Measurements from ENCODE around the gene EMX1.

DNA sequence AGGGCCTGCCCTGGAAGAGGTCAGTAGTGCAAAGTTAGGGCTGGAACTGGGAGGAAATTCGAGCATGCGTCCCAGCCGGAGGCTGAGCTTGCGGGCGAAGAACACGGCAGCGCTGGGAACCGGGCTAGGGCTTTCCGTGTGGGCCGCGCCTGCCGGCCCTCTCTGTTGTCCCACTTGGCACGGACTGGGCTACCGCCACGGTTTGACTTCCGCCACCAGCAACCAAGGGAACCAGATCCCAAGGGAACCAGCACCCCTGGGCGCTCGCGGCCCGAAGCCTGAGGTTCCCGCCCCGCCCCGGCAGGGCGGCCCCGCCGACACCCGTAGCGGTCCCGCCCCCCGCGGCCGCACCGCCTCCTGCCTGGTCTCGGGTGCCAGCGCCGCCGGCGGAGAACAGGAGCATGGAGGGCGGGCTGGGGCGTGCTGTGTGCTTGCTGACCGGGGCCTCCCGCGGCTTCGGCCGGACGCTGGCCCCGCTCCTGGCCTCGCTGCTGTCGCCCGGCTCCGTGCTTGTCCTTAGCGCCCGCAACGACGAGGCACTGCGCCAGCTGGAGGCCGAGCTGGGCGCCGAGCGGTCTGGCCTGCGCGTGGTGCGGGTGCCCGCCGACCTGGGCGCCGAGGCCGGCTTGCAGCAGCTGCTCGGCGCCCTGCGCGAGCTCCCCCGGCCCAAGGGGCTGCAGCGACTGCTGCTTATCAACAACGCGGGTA lies 30.1 kb upstream of the EMX1 start, which contains the start of gene SPR:
- TF ChIP-seq EZH2 (IDR thresholded peaks at IDR 0.05): no peak
- TF ChIP-seq, protein P1, sequence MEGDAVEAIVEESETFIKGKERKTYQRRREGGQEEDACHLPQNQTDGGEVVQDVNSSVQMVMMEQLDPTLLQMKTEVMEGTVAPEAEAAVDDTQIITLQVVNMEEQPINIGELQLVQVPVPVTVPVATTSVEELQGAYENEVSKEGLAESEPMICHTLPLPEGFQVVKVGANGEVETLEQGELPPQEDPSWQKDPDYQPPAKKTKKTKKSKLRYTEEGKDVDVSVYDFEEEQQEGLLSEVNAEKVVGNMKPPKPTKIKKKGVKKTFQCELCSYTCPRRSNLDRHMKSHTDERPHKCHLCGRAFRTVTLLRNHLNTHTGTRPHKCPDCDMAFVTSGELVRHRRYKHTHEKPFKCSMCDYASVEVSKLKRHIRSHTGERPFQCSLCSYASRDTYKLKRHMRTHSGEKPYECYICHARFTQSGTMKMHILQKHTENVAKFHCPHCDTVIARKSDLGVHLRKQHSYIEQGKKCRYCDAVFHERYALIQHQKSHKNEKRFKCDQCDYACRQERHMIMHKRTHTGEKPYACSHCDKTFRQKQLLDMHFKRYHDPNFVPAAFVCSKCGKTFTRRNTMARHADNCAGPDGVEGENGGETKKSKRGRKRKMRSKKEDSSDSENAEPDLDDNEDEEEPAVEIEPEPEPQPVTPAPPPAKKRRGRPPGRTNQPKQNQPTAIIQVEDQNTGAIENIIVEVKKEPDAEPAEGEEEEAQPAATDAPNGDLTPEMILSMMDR (IDR thresholded peaks at IDR 0.05): no peak
- TF ChIP-seq EZH2phosphoT487 (IDR thresholded peaks at IDR 0.05): no peak
